NCI-H2227 (cell line): ENCODE results near the gene EPHB4.
"Not testable (repeated sequence)": the region's sequence is repeated elsewhere in the genome, so short reads cannot be mapped to it uniquely, and the experiment has no call there.

Experiments used
- DNase-seq: peaks from one replicate; lab custom pipeline; 2025; ENCODE audit not compliant: unreplicated experiment; lab: John Stamatoyannopoulos, UW

Gene EPHB4

DNA sequence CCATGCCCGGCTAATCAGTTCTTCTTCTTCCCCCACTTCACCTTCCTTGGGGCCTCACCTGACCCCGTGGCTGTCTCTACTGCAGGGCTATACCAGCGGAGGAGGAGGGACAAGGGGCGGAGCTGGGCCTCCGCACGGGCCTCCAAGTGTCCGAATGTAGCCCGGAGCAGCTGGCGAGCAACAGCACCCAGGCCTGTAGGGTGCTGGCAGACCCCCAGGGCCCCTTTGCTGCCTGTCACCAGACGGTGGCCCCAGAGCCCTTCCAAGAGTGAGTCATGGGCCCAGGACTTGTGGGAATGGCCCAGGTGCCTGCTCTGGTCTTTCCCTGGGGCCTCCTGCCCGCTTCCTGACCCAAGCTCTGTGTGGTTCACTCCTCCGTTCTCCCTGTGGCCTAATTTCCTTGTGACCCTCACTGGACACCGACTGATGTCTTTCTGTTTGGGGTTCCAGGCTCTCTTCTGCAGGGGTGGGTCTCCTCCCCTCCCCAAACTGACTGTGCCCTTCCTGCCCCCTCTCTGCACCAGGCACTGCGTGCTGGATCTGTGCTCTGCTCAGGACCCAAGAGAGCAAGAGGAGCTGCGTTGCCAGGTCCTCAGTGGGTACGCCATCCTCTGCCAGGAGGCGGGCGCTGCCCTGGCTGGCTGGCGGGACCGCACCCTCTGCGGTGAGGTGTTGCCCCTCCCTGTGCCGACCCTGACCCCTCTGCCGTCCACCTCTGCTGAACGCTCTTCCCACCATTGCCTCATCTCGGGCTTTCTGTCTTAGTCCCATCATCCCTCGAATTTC lies 35.2 kb downstream of the EPHB4 start:
- no peak for DNase-seq

DNA sequence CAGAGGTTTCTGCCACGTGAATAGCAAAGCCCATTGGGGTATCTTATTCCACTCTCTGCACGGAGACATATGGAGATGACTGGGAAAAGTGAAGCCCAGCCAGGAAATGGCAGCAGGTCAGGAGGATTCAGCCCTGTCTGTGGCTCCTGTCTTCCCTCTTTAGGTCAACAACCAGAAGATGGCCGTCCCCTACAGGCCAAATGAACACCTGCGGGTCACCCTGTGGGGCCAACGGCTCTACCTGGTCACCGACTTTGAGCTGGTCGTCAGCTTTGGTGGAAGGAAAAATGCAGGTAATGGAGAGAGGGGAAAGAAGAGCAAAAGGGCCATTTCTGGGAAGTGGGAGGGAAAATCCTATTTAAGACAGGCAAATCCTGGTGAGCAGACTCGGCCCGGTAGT lies 38.3 kb downstream of the EPHB4 start:
- no peak for DNase-seq

DNA sequence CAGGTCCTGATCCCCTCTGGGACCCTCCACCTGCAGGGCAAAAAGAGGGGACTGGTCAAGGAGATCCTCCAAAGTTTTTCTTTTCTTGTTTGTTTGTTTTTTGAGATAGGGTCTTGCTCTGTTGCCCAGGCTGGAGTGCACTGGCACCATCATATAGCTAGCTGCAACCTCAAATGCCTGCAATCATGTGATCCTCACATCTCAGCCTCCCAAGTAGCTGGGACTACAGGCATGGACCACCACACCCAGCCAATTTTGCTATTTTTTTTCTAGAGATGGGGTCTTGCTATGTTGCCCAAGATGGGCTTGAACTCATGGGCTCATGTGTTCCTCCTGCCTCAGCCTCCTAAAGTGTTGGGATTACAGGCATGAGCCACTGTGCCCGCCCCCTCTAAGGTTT lies 41.0 kb downstream of the EPHB4 start:
- DNase-seq, result no peak

DNA sequence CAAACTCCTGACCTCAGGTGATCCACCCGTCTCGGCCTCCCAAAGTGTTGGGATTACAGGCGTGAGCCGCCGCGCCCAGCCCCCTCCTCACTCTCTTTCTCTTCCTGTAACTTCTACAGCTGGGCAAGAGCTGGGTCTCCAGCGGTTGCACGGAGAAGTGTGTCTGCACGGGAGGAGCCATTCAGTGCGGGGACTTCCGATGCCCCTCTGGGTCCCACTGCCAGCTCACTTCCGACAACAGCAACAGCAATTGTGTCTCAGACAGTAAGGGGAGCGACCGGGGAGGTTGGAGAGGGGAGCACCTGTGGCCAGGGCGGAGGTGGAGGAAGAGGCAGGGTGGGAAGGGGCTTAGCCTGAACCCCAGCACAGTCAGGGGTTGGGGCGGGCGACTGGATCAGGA lies 41.4 kb downstream of the EPHB4 start:
- no peak for DNase-seq

DNA sequence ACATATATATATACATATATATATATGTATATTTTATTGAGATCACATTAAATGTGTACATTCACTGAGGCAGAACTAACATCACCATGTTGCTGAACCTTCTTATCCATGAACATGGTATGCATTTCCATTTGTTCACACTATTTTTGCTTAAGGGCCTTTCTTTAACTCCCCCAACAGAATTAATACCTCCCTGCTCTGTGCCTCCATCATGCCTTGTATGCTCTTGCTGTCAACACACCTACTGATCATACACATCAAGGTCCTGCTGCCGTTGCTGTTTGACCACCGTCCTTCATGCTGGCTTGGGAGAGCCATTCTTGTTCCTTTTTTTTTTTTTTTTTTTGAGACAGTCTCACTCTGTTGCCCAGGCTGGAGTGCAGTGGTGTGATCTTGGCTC lies 43.5 kb downstream of the EPHB4 start:
- DNase-seq, result no peak

DNA sequence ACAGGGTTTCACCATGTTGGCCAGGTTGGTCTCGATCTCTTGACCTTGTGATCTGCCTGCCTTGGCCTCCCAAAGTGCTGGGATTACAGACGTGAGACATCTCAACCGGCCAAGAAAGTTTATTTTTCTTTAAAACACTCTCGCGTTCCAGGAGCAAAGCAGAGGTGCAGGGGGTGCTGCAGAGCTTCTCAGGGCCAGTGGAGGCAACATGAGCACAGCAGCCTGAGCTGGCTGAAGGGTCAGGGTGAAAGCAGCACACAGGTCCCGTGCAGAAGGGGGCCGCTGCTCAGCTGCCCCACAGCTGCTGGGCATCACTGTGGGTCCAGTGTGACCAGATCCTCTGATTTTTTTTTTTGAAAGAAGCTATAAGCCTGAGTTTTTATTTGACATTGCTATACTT lies 46.1 kb downstream of the EPHB4 start:
- no peak for DNase-seq

DNA sequence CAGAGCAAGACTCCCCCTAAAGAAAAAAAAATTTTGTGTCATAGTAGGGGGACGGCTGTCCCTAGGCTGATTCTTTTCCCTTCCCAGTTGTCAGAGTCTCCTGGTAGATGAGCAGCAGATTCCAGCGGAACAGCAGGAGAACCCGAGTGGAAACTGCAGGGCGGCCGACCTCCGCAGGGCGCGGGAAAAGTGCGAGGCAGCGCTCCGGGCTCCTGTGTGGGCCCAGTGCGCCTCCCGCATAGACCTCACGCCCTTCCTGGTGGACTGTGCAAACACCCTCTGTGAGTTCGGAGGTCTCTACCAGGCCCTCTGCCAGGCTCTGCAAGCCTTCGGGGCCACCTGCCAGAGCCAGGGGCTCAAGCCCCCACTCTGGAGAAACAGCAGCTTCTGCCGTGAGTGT lies 48.0 kb downstream of the EPHB4 start:
- DNase-seq, result no peak

DNA sequence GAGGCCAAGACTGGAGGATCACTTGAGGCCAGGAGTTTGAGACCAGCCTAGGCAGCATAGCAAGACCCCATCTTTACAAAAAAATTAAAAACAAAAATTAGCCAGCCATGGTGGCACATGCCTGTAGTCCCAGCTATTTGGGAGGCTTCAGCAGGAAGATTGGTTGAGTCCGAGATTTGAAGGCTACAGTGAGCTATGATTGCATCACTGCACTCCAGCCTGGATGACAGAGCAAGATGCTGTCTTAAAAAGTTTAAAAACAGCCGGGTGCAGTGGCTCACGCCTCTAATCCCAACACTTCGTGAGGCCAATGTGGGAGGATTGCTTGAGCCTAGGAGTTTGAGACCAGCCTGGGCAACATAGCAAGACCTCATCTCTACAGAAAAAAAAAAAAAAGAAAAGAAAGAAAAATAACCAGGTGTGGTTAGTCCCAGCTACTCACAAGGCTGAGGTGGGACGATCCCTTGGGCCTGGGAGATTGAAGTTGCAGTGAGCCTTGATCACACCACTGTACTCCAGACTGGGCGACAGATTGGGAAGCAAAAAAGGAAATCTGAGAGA lies 49.2 kb downstream of the EPHB4 start:
- no peak for DNase-seq

DNA sequence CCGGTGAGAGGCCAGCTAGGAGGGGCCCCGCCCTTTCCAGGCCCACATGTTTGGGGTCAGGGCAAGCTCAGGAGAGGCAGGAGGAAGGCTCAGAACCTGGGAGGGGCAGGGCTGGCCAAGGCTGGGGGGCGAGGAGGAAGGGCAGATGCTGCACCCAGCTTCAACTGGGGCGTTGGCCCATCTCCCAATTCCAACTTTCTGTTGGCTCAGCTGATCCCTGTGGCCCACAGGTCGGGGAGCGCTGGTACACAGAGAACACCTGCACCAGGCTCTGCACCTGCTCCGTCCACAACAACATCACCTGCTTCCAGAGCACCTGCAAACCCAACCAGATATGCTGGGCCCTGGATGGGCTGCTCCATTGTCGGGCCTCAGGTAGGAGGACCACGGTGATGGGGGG lies 53.8 kb downstream of the EPHB4 start:
- DNase-seq, result no peak

DNA sequence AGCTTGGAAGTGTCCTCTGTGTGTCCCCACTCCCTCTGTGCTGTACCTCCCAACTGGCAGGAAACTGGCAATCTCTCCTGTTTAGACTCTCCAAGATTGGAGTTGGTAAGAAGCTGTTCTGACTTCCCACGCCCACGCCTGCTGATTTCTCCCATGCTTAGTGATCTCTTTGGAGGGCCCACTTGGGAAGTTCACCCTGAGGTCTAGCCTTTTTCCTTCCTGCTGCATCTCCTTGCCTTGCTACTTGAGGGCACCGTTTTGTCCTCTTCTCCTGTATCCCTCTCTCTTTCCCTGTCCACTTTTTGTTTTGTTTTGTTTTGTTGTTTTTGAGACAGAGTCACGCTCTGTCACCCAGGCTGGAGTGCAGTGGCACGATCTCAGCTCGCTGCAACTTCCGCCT lies 58.5 kb downstream of the EPHB4 start:
- no peak for DNase-seq

DNA sequence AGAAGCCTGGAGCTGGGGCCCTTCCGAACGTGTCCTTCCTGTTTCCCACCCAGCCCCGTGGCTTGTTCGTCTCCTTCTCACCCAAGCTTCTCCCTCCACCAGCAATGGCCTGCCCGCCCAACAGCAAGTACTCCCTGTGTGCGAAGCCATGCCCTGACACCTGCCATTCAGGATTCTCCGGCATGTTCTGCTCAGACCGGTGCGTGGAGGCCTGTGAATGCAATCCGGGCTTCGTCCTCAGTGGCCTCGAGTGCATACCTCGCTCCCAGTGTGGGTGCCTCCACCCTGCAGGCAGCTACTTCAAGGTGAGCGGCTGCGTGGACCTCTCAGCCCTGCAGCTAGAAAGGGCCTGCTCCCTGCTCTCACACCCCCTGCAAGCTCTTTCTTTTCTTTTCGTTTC lies 62.1 kb downstream of the EPHB4 start:
- DNase-seq, result no peak

DNA sequence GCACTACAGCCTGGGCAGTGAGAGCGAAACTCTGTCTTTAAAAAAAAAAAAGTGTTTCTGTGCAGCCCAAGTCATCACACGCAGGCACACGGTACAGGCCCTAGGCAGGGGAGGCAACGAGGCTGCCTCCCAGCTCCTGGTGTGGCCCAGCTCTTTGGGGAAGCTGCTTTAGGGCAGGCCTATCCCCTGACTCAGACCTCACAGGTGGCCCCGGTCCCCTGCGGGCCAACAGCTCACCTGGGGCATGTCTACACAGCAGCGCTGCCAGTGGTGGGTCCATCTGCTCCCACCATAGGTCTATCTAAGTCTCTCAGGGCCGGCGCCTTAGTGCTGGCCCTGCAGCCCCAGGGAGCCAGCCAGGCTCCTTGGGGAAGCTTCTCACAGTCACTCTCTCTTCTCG lies 62.5 kb downstream of the EPHB4 start:
- no peak for DNase-seq

DNA sequence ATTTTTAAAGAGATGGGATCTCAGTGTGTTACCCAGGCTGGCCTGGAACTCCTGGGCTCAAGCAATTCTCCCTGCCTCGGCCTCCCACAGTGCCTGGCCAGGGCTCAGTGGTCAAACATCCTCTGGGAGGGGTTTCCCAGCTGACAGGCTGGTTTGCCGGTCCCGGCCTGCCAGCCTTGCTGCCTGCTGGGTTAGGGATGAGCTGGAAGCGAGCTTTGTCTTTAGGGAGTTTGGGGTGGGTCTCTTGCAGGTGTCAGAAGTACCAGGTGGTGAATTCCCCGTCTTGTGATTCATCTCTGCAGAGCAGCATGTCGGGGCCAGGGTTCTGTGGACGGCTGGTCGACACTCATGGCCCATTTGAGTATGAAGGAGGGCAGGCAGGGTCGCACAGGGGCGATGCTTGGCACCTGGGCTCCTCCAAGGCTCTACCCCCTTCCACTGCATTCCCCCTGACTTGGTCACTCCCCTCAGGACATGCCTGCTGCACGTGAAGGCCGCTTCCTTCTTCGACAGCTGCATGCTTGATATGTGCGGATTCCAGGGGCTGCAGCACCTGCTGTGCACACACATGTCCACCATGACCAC lies 63.7 kb downstream of the EPHB4 start:
- DNase-seq, result no peak

DNA sequence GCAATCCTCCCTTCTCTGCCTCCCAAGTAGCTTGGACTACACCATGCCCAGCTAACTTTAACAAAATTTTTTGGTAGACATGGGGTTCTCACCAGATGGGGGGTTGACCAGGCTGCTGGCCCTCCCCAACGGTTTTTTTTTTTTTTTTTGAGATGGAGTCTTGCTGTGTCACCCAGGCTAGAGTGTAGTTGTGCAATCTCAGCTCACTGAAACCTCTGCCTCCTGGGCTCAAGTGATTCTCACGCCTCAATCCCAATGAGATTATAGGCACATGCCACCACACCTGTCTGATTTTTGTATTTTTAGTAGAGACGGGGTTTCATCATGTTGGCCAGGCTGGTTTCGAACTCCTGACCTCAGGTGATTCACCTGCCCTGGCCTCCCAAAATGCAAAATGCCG lies 64.5 kb downstream of the EPHB4 start:
- DNase-seq, result not testable (repeated sequence)

DNA sequence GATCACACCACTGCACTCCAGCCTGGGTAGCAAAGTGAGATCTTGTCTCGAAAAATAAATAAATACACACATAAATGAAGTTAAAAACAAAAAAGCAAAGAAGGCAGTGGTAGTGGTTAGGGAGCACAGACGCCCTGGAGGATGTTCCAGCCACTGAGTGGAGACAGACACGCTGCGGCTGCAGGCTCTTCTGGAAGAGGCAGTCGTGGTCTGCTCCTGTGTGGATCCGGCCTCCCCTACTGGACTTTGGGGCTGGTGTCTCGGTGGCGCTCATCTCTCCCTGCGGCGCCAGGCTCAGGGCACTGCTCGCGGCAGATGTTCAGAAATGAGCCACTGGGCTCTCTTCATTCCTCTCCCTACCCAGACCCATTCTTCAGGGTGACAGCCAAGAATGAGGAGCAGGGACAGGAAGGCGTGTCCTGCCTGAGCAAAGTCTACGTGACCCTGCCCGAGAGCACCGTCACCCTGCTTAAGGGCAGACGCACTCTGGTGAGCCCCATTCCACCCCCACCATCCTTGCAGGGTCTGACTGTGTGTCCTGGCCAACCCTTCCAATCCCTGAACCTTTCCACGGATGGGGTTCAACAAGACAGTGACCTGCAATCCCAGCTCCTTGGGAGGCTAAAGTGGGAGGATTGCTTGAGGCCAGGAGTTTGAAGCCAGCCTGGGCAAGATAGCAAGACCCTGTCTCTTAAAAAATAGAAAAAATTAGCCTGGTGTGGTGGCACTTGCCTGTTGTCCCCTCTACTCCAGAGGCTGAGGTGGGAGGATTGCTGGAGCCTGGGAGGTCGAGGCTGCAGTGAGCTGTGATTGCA lies 67.8 kb downstream of the EPHB4 start:
- no peak for DNase-seq

DNA sequence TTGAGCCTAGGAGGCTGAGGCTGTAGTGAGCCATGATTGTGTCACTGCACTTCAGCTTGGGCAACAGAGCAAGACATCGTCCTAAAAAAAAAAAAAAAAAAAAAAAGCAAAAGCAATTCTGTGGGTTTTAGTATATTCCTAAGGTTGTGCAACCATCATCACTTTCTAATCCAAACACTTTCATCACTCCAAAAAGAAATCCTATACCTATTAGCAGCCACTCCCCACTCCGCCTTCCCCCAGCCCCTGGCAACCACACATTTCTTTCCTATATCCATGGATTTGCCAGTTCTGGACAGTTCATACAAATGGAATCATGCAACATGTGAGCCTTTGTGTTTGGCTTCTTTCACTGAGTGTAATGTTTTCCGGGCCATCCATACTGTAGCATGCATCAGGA lies 73.6 kb downstream of the EPHB4 start:
- DNase-seq, result no peak

DNA sequence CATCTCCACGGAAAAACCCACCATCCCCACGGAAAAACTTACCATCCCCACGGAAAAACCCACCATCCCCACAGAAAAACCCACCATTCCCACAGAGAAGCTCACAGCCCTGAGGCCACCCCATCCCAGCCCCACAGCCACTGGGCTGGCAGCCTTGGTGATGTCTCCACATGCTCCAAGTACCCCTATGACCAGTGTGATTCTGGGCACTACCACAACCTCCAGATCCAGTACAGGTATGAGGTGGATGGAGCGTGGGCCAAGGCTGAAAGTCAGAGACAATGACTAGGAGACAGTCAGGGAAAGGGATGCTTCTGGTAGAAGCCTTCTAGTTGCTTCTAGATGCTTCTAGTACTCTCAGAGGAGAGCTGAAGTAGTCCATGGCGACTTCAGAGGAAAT lies 74.3 kb downstream of the EPHB4 start:
- DNase-seq, result no peak
